ENCODE results near the gene ACSF2. TPM values are rescaled to one million over a fixed set of nuclear protein-coding genes. Genes with fewer than 3 reads are reported as not detected.
A peak's percentile ranks its signal among the peaks of the same experiment; 100 is the strongest.

The ACSF2 gene
- polyA plus RNA-seq, 1 of the 3 experiments (the other 2 are of a cell fraction) = 46.6 TPM

- no peak for TF ChIP-seq IRF3 (IDR thresholded peaks at IDR 0.05; ENCODE audit: low read depth, low read length)
Observed at GRCh38 chr17:50483266-50483665, 57.2 kb downstream of the ACSF2 start (continued).

- H4K20me1 ChIP-seq (ENCODE audit: insufficient read depth) = no peaks in the 10 kb centered on the region
- H3K9me2 ChIP-seq = no peaks in the 10 kb centered on the region
- H3K4me3 ChIP-seq (ENCODE audit: low read depth in 2 of 2, low read length in 1 of 2) = no peak overlapping the region
- H3K27ac ChIP-seq (ENCODE audit: low read depth in 2 of 2, low read length in 1 of 2) = no peak overlapping the region
- H3K9ac ChIP-seq = no peak overlapping the region
- peaks cover 12% of the 10 kb centered on the region for H3K79me2 ChIP-seq (ENCODE audit: insufficient read depth)
- TF ChIP-seq FOXJ3 (CRISPR knock-in tag; IDR thresholded peaks at IDR 0.05) (no peak), RAD21 (IDR thresholded peaks at IDR 0.05; ENCODE audit: low read length) (no peak)
- H3F3A ChIP-seq (replicated peaks; ENCODE audit: insufficient read depth) = peaks cover 4% of the 10 kb centered on the region
- POLR2A ChIA-PET = interaction anchor here (0.6 kb wide), 1 partner anchor 220 kb away, joined by 3 read pairs; no protein-coding TSS in a partner anchor
- DNase-seq = no peak
- H3K36me3 ChIP-seq (replicated peaks in 1 of 2; ENCODE audit: control insufficient read depth in 1 of 2, insufficient read depth in 2 of 2, low read length in 1 of 2) = peaks cover 23 to 53% of the 10 kb centered on the region in 2 experiments
- no peak overlapping the region for H3K4me2 ChIP-seq
- no peak overlapping the region for H2AFZ ChIP-seq (ENCODE audit: low read depth)
- CTCF ChIA-PET = interaction anchor here (0.8 to 9.8 kb wide), 15 partner anchors 9 to 257 kb away, joined by 3 to 183 read pairs (median 6); partner anchors contain the start of genes EPN3 and LRRC59
- H3K4me1 ChIP-seq (ENCODE audit: control insufficient read depth in 1 of 2, insufficient read depth in 2 of 2, low read depth in 1 of 2, low read length in 1 of 2) = peaks cover 9 to 17% of the 10 kb centered on the region in 2 experiments; a peak in 3 of 4 replicates
- H3K9me3 ChIP-seq = no peaks in the 10 kb centered on the region
- no peaks in the 10 kb centered on the region for H3K27me3 ChIP-seq (ENCODE audit: insufficient read depth)
- whole genome bisulfite sequencing (ENCODE audit: low lambda C conversion rate) = 96% methylated on average over 11 of the region's 11 CpGs
Observed at GRCh38 chr17:50484386-50485155, 58.6 kb downstream of the ACSF2 start.

GRCh38 chr17:50487213-50488096, 61.4 kb downstream of the ACSF2 start:
- Histone ChIP-seq H3K36me3 (replicated peaks in 1 of 2; ENCODE audit: control insufficient read depth in 1 of 2, insufficient read depth in 2 of 2, low read length in 1 of 2) (peaks cover 23 to 34% of the 10 kb centered on the region in 2 experiments), H3K27ac (ENCODE audit: low read depth in 2 of 2, low read length in 1 of 2) (no peak overlapping the region), H3K9me3 (no peaks in the 10 kb centered on the region), H4K20me1 (ENCODE audit: insufficient read depth) (no peaks in the 10 kb centered on the region), H3F3A (replicated peaks; ENCODE audit: insufficient read depth) (peaks cover 4% of the 10 kb centered on the region), H2AFZ (ENCODE audit: low read depth) (no peak overlapping the region), H3K9ac (no peak overlapping the region), H3K79me2 (ENCODE audit: insufficient read depth) (no peaks in the 10 kb centered on the region), H3K27me3 (ENCODE audit: insufficient read depth) (no peaks in the 10 kb centered on the region), H3K4me2 (no peak overlapping the region), H3K4me3 (ENCODE audit: low read depth in 2 of 2, low read length in 1 of 2) (no peak overlapping the region), H3K9me2 (no peaks in the 10 kb centered on the region), H3K4me1 (ENCODE audit: control insufficient read depth in 1 of 2, insufficient read depth in 2 of 2, low read depth in 1 of 2, low read length in 1 of 2) (peaks cover 0 to 12% of the 10 kb centered on the region in 2 experiments; a peak in 3 of 4 replicates)
- 68% methylated on average over 15 of the region's 17 CpGs for WGBS (ENCODE audit: low lambda C conversion rate)
- DNase-seq = no peak
- CTCF ChIA-PET = interaction anchor here (3.2 to 9.8 kb wide), 3 partner anchors 8 to 141 kb away, joined by 24 to 183 read pairs (median 67); no protein-coding TSS in a partner anchor
- POLR2A ChIA-PET = no interaction called here
- 0 out of 2 replicates have a peak, but pooled peaks have one; percentile 7 for TF ChIP-seq JUND (IDR thresholded peaks at IDR 0.05)
- TF ChIP-seq IRF3 (IDR thresholded peaks at IDR 0.05; ENCODE audit: low read depth, low read length) = no peak
- peak; percentile 41; the same call in 1 of the 2 replicates for TF ChIP-seq FOSL2 (IDR thresholded peaks at IDR 0.05; ENCODE audit: borderline replicate concordance, low read depth)

Measured in SK-N-SH (cell line).